GM21528 (cell line): ENCODE results near the gene LTB4R2.
A peak's percentile ranks its signal among the peaks of the same experiment; 100 is the strongest.

Experiments used
- ATAC-seq: cut with Tn5 transposase; IDR thresholded peaks from one replicate; pipeline ENCODE4 v1.9.1; 2021; ENCODE audit warnings: mild to moderate bottlenecking, moderate library complexity; ENCODE audit not compliant: unreplicated experiment, low FRiP score

The LTB4R2 gene

DNA sequence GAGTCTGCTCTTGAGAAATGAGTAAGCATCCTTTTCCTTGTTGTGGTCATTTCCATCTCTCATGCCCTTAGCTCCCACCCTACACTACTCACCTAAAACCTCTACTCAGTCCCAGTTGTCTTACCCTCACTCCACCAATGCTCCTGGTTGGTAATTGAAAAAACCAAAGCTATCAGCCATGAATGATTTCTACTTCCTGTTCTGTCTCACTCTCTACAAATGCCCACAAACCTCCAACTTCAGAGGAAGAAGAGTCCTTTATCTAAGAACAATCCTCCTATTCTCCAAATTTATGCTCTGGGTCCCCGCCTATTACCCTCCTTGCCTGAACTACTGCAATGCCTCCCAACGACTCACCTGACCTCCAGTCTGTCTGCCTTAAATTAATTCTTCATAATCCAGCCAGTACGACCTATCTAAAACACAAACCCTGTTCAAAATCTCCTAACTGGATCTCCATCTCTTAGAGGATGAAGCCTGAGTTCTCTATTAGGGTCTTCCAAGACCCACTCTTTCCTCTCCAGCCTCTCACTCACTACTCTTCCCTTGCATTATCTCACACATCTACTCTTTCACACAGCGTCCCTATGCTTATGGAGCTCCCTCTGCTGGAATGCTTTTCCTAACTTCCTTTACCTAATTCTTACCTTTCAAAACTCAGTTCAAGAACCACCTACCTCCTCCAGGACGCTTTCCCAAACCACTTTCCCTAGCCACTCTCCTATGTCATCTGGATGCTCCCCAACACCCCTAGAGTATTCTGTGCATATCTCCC, 12.6 kb upstream of the LTB4R2 start:
- peak; percentile 5 for ATAC-seq

DNA sequence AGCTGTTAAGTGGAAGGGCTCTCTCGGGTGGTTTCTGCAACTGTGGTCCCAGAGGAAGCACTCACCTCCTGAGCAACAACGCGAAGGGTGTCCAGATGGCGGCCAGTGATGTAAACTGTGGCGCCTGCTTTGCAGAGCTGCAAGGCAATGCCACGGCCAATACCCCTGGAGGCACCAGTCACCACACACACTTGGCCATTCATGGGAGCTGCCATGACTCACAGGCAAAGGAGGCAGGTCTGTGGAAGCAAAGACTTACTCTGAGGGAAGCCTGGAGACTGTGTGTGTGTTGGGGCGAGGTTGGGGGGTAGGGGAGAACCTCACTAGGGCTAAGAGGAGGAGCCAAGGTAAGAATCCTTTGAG, 11.1 kb upstream of the LTB4R2 start:
- no peak for ATAC-seq

DNA sequence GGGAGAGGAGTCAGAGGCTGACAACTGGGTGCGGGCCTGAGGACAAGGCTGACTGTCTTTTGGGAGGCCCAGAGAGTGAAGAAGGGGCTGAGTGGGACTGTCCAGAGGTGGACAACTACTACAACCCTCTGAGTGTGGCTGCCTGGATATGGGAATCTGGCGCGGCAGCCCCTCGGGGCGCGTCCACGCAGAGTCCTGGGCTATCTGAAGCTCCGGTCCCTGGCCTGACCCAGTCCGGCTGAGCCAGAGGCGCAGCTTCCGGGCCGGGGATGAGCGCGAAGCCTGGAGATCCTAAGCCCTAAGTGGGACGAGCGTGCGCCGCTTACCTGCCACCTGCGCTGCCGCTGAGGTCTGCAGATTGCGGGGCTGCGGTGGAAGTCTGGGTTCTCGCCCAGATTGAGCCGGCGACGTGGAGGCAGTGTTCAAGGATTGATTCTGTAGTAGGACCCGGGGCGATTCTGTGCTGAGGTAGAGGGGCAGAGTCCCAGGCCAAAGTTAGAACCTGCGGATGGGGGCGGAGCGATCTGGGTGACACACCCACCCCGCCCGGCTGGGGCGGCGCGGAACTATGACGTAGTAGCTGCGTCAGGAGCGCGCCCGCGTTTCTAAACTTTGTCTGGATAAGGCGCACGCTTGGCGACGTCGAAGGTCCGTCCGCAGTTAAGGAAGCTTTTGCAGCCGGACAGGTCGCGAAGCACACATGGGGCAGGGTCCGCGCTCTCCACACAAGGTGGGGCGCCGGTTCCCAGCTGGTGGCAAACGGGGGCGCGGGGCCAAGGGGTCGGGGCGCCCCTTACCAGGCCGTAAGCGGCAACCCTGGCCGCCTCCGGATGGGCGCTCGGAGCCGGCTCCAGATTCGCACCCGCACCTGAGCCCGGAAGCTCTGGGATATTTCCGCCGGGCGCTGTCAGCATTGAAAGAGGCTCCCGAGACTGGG, 10.4 kb upstream of the LTB4R2 start, which contains the start of the genes DHRS1 and NOP9:
DHRS1 (minus strand) TSS at position 526 of the 937 bp plus-strand sequence. CDS start 674 bp downstream, outside the sequence.
NOP9 (plus strand) TSS at position 596 of the 937 bp plus-strand sequence; CDS start at position 701, 105 bp downstream.
- peak; percentile 75 for ATAC-seq

DNA sequence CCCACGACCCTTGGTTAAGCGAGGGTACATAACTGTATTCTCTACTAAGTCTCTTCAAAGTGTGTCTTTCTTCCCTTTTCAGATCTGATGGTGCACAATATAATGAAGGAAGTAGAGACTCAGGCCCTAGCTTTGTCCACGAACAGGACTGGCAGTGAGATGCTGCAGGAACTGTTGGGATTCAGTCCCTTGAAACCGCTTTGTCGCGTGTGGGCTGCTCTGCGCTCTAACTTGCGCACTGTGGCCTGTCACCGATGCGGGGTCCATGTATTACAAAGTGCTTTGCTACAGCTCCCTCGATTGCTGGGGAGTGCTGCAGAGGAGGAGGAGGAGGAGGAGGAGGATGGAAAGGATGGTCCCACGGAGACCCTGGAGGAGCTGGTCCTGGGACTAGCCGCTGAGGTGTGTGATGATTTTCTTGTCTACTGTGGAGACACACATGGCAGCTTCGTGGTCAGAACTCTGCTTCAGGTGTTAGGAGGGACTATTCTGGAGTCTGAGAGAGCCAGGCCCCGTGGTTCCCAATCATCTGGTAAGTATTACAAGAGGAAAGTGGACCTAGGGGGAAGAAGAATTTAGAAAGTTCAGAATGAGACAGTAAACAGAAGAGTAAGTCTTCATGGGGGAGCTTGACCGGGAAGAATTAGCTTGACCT, 9.5 kb upstream of the LTB4R2 start:
- no peak for ATAC-seq

DNA sequence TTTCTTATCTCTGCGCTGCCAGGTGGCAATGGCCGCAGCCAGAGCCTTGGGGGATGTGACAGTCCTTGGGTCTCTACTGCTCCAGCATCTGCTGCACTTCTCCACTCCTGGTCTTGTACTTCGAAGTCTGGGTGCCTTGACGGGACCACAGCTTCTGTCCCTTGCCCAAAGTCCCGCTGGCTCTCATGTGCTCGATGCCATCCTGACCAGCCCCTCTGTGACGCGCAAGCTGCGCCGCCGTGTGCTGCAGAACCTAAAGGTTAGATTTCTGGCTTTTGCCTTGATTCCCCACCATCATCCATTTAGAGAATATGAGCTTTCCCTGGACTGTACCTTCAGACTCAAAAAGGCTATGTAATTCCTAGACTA, 5.9 kb upstream of the LTB4R2 start:
- no peak for ATAC-seq

DNA sequence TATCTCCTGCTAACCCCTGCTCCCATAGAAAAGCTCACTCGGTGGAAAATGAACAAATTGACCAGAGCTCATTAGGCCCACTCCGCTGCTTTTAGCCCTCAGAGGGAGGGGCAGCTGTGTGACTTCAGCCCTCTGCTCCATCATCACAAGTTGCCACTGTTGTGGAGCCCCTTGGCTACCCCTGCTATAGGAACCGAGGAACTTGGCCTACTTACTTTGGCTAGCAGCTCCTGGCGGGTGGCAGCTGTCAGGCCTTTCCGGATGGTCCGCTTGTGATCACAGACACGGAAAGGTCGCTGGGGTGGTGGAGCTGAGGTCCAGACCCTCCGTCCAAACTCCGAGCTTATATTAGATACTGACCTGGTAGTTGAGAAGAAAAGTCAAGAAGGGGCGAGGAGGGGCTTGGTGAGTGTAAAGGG, 2.8 kb upstream of the LTB4R2 start:
- ATAC-seq = no peak

DNA sequence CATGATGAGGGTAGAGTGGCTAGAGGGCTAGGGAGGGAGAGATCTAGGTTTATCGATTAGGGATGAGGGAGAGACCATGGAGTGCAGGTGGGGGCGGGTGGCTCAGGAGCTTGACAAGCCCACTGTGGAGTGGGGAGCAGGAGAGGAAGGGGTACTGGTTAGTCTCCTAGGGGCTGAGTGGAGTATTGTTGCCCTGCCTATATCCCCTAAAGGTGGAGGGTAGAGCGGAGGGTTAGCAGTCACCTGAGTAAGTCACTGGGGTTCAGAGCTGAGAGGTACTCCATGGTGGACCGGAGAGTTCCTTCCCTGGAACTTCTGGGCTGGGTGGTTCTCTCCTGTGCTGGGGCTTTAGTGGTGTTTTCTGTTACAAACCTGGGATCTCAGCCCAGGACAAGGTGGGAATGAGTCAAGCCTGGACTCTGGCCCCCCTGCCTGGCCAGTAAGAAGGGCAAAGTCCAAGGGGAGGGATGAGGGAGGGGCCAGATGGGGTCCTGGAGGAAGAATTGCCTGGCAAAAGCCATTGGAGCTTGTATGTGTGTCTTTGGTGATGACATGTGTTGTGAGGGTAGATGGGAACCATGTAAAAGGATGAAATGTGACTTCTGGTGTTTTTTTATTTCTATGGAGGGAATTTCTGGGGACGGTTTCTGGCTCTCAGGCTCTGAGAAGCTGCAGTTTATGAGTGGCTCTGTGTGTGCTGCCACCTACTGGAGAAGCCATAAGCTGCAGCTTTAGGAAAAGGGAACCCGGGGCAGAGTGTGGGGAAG, 2.2 kb upstream of the LTB4R2 start, which contains the start of gene CIDEB:
CIDEB (minus strand) TSS at position 403 of the 767 bp plus-strand sequence; CDS start at position 284, 119 bp downstream.
- ATAC-seq = no peak

DNA sequence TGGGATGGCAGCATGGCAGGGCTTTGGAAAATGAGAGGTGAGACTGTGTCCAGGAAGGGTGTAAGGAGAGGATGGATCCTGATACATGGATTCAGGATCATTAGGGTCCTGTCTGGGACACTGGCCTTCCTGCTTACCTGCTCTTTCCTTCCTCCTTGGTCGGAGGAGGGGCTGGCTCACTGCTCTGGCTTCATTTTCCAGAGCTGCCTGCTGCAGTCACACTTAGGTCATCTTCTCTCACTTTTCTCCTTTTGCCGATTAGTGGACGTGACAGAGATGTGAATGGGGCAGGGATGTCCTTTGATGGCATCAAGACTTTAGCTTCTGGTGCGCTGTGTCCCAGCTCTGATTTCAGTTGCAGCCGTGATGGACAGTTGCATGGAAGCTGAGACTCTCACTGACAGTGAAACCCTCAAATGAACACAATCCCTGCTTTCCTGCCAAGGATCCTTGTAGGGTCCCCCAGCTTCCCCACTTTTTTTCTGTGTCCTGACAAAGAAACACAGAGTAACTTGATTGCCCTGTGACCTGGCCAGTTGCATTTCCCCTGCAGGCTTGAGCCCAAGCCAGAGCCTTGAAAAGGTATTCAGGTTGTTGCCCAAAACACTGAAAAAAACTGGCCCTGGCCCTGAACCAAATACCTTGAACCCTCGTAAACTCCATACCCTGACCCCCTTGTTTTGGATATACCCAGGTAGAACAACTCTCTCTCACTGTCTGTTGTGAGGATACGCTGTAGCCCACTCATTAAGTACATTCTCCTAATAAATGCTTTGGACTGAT, 1.4 kb upstream of the LTB4R2 start:
- ATAC-seq = no peak

DNA sequence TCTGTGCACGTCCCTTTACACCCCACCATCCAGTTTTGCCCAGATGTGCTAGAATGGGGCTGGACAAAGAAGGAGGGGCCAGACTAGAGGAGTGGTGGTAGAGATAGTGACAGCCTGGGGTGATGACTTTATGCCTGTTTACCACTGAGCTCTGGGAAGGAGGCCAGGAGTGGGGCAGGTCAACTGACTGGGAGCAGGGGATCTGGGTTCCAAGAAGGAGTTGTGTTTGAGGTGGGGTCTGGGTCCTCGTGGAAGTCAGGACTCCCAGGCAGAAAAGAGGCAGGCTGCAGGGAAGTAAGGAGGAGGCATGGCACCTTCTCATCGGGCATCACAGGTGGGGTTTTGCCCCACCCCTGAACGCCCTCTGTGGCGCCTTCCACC, 315 bp downstream of the LTB4R2 start:
- ATAC-seq = no peak

DNA sequence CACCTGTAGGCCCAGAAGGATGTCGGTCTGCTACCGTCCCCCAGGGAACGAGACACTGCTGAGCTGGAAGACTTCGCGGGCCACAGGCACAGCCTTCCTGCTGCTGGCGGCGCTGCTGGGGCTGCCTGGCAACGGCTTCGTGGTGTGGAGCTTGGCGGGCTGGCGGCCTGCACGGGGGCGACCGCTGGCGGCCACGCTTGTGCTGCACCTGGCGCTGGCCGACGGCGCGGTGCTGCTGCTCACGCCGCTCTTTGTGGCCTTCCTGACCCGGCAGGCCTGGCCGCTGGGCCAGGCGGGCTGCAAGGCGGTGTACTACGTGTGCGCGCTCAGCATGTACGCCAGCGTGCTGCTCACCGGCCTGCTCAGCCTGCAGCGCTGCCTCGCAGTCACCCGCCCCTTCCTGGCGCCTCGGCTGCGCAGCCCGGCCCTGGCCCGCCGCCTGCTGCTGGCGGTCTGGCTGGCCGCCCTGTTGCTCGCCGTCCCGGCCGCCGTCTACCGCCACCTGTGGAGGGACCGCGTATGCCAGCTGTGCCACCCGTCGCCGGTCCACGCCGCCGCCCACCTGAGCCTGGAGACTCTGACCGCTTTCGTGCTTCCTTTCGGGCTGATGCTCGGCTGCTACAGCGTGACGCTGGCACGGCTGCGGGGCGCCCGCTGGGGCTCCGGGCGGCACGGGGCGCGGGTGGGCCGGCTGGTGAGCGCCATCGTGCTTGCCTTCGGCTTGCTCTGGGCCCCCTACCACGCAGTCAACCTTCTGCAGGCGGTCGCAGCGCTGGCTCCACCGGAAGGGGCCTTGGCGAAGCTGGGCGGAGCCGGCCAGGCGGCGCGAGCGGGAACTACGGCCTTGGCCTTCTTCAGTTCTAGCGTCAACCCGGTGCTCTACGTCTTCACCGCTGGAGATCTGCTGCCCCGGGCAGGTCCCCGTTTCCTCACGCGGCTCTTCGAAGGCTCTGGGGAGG, 985 bp downstream of the LTB4R2 start, which contains the start of gene LTB4R:
LTB4R (plus strand) TSS at position 857 of the 959 bp plus-strand sequence. CDS start 4,150 bp downstream, outside the sequence.
- ATAC-seq = peak; percentile 67

DNA sequence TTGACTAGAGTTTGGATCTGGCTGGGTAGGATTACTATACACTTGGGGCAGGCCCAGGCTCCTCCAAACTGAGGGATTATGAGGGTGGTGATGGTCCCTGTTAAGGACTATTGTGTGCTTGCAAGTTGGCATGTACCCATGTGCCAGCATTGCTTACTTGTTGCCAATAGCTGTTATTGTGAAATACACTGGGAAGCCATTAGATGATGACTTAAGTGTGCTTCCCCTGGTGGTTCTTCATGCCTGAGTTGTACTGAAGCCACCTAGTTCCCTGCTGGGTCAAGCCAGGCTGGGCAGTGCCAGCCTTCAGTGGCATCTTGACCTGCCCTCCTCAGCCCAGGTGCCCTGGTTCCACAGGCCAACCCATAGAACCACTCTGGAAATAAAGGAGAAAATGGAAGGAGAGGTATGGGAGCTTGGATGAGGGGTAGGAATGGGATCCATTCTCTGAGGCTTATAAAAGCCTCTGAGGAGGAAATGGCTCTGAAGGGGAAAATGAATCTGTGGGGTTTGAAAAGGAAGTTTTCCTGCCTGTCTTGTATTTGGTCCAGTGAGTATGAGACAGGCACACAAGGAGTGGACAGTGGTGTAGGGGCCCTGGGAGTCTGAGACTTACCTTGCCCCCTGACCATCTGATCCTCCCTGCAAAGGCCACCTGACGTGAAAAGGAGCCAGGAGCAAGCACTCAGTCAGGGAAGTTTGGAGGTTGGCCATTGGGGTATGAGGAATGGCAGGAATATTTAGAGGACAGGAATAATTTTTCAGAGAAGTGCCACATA, 2.1 kb downstream of the LTB4R2 start:
- no peak for ATAC-seq

DNA sequence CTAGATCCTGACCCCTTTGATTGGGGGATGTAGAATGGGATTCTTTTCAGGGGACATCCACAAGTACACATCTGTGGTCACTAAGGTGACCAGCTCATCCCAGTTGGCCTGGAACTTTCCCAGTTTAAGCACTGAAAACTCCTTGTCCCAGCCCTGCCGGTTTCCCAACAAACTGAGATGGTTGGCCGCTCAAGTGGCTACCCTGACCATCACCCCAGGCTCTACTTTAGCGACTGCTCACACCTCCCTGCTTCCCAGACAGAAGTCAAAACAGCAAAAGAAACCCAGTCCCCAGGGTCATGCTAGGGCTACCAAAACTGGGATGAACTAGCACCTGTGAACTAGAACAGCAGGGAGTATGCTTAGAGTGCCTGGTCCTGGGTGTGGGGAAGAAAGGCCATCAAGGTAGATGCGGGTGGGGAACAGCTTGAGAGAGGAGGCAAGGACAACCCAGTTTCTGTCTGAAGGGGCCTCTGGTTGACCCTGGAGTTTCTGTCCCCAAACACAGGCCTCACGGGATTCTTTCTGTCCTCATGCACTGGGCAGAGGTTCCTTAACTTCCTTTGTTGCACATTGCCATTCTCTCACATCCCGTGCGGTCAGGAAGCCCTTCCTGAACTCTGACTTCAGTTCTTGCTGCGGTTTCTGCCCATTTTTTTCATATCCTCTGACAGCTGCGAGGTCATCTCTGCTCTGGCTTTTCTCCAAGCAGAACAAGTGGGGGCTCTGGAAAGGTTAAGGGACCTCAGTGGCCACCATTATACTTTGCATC, 3.0 kb downstream of the LTB4R2 start:
- ATAC-seq = no peak

DNA sequence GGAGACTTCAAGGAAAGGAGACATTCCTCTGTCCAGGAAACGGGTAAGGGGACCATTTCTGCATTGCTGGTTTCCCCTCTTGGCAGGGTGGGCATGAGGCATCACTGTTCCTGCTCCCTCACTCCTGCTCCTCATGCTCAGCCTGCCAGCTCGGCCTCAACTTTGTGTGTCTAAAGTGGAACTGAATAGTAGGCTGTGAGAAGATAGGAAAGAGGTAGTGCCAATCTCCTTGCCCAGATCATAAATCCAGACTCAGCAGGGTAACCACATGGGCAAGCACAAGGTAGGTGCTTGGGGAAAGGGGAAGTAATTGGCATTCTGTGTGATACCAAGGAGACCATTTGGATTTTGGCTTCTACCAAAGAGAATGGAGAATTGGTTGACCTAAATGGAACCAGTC, 4.0 kb downstream of the LTB4R2 start:
- ATAC-seq = no peak

DNA sequence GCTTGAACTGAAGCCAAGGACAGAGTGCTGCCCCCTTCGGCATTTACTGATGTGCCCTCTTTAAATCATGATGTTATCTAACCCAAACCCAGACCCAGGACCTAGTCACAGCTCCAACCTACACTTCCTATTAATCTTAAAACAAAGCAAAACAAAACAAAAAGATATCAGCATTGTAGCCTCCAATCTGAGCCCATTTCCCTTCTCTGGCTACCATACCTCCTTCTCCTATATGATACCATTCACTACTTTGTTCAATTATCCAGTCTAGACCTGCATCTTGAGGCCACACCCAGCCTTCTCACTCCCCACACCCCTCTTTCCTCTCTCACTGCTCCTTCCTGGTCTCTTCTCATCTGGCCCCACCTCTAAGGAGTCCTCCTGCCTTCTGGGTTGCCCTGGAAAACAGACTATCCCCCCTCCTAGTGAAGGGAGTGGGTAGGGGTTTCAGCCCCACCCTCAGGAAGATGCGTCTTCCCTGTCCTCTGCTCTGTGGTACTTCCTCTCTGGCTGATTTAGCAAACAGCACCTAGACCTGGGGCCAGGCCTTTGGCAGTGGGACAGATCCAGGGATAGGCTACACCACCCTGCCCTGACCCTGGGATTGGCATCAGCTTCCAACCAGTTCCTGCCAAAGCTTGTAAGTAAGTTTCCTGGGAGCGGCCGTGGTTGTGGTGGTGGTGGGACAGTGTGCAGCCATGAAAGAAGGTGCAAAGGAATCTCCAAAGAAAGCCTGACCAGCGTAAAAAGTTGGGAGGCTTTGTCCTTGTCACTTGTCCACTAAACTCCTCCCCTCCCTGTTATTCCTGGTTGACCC, 4.6 kb downstream of the LTB4R2 start:
- no peak for ATAC-seq

DNA sequence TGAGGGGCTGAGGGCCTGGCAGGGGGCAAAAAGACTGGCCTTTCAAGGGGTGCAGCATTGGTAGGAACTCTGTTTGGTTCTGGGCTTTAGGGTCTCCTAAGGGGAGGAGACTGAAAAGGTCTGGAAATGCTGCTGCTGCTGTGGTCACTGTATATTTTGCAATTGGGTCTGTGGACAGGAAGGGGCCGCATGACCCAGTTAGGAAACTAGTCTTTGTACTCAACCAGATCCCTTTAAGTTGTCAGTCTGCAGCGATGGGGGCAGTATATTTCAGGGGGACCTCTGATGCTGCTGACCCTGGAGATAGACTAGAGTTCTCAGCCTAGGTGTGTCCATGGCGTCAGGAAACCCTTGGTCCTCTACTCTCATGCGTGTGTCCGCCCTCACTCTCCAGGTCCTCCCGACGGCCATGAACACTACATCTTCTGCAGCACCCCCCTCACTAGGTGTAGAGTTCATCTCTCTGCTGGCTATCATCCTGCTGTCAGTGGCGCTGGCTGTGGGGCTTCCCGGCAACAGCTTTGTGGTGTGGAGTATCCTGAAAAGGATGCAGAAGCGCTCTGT, 5.4 kb downstream of the LTB4R2 start:
- no peak for ATAC-seq
